ENCODE data around the gene AURKAIP1. TPM values are rescaled to one million over a fixed set of nuclear protein-coding genes. Genes with fewer than 3 reads are reported as not detected.
"Not testable (repeated sequence)": the region's sequence is repeated elsewhere in the genome, so short reads cannot be mapped to it uniquely, and the experiment has no call there.

Gene AURKAIP1
- total RNA-seq, 4 donors from 2014 or later: 55.8 to 106 (median 86.1) TPM

DNA sequence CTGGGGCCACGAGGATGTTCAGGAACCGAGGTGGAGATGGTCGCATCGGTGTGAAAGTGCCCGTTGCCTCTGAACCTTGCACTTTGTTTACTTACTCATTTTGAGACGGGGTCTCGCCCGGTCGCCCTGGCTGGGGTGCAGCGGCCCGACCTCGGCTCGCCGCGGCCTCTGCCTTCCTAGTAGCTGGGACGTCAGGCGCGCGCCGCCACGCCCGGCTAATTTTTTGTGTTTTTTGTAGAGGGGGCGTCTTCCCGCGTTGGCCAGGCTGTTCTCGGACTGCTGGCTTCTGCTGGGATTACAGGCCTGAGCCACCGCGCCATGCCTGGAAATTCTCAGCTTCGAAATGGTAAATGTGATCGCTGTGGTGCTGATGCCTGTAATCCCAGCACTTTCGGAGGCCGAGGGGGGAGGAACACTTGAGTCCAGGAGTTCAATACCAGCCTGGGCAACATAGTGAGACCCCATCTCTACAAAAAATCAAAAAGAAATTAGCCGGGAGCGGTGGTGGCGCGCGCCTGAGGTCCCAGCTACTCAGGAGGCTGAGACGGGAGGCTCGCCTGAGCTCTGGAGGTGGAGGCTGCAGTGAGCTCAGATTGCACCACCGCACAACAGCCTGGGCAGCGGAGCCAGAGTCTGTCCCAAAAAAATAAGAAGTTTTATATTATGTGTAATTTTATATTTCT is 32.8 kb upstream of the AURKAIP1 start:
- WGBS: 15% methylated on average over 22 of the region's 41 CpGs
- H3K27me3 ChIP-seq: no peaks in the 10 kb centered on the region
- H3K4me3 ChIP-seq: peak overlapping the region; percentile 69
- DNase-seq (ENCODE audit: low spot score in 2 of 2): no peak
- H3K27ac ChIP-seq: peak overlapping the region; percentile 89
- no peak for TF ChIP-seq EP300 (IDR thresholded peaks at IDR 0.05)
- TF ChIP-seq POLR2A (IDR thresholded peaks at IDR 0.05): no peak
- TF ChIP-seq, protein P1, sequence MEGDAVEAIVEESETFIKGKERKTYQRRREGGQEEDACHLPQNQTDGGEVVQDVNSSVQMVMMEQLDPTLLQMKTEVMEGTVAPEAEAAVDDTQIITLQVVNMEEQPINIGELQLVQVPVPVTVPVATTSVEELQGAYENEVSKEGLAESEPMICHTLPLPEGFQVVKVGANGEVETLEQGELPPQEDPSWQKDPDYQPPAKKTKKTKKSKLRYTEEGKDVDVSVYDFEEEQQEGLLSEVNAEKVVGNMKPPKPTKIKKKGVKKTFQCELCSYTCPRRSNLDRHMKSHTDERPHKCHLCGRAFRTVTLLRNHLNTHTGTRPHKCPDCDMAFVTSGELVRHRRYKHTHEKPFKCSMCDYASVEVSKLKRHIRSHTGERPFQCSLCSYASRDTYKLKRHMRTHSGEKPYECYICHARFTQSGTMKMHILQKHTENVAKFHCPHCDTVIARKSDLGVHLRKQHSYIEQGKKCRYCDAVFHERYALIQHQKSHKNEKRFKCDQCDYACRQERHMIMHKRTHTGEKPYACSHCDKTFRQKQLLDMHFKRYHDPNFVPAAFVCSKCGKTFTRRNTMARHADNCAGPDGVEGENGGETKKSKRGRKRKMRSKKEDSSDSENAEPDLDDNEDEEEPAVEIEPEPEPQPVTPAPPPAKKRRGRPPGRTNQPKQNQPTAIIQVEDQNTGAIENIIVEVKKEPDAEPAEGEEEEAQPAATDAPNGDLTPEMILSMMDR (IDR thresholded peaks at IDR 0.05): peak in 1 of 2 donors; percentile 9
- no peaks in the 10 kb centered on the region for H3K9me3 ChIP-seq
- peaks cover 31% of the 10 kb centered on the region for H3K36me3 ChIP-seq
- H3K4me1 ChIP-seq: peaks cover 30% of the 10 kb centered on the region

DNA sequence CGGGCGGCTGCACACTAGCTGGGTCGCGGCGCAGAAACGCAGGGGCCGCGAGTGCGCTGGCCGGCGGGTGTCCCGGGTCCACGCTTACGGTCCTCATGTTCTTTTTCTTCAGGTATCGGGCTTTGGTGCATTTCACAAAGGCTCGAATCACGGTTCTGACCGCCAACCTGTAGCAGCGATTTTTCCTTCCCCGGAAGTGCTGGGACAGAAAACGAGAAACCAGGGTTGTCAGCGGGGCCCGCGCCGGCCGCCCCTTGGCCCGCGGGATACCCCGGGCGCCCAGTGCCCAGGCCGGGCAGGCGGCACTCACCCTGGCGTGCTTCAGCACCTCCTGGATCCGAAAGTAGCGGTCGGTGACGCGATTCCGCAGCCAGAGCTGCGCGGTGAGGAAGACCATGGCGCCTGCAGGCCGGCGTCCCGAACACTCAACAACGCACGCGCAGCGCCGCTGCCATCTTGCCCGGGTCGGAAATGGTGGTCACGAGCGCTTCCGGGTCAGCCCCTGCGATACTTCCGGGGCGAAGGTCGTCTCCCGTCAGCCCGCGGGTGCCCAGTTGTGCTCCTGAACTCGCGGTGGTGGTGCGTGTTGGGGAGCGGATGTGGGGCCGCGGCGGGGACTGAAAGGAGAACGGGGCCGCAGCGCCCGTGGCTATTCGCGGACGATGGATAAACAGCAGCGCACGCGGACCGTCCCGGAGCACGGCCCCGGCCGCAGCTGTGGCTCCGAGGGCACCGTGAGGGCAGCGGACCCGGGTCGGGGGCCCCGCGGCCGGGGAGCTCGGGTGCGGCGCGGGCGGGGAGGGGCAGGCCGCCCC is 32.0 kb upstream of the AURKAIP1 start, which contains the start of gene MRPL20:
TSS of gene MRPL20 (minus strand) at position 473 of the 815 bp plus-strand sequence. CDS start at position 397, 76 bp downstream.
- TF ChIP-seq POLR2A (IDR thresholded peaks at IDR 0.05) (peak; percentile 24 to 82), POLR2AphosphoS5 (IDR thresholded peaks at IDR 0.05) (peak; percentile 56 to 99 (median 92)), EP300 (IDR thresholded peaks at IDR 0.05) (no peak)
- TF ChIP-seq, protein P1 (IDR thresholded peaks at IDR 0.05): no peak
- Histone ChIP-seq H3K4me3 (peak within 1 kb of the TSS; percentile 69), H3K4me1 (peaks cover 30% of the 10 kb centered on the region), H3K36me3 (peaks cover 39% of the 10 kb centered on the region), H3K27me3 (no peaks in the 10 kb centered on the region), H3K27ac (peak within 1 kb of the TSS; percentile 89), H3K9me3 (no peaks in the 10 kb centered on the region)
- WGBS: under 1% methylated on average over 30 of the region's 98 CpGs
- DNase-seq (ENCODE audit: low spot score in 2 of 2): peak; percentile 97 to 98

DNA sequence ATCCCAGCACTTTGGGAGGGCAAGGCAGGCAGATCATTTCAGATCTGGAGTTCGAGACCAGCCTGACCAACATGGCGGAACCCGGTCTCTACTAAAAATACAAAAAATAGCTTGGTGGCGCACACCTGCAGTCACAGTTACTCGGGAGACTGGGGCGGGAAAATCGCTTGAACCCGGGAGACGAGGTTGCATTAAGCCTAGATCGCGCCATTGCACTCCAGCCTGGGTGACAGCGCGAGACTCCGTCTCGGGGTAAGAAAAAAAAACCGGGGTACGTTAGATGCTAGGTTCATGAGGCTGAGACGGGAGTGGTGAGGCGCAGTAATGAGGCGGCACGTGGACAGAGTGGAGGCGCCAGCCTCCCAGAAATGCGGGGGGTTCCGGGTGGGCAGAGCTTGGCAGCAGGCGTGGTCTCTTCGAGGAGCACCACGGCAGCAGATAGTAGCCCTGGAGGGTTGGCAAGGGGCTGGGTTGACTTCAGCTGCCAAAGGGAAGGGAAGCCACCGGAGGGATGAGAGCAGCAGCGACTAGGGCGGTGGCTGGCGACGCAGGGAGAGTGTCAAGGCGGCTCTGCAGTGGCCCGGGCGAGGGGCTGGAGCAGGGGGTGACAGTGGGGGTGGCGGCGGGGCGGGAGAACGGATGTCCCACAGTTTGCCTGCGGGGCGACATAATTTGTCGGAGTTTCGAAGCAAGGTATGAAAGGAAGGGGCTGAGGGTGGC is 31.3 kb upstream of the AURKAIP1 start:
- Histone ChIP-seq H3K9me3 (no peaks in the 10 kb centered on the region), H3K27ac (peak overlapping the region; percentile 89), H3K27me3 (no peaks in the 10 kb centered on the region), H3K36me3 (peaks cover 47% of the 10 kb centered on the region), H3K4me3 (peak overlapping the region; percentile 69), H3K4me1 (peaks cover 37% of the 10 kb centered on the region)
- TF ChIP-seq, protein P1 (IDR thresholded peaks at IDR 0.05): no peak
- no peak for TF ChIP-seq POLR2AphosphoS5 (IDR thresholded peaks at IDR 0.05)
- TF ChIP-seq EP300 (IDR thresholded peaks at IDR 0.05): no peak
- no peak for TF ChIP-seq POLR2A (IDR thresholded peaks at IDR 0.05)
- 49% methylated on average over 33 of the region's 43 CpGs for WGBS
- no peak for DNase-seq (ENCODE audit: low spot score in 2 of 2)

DNA sequence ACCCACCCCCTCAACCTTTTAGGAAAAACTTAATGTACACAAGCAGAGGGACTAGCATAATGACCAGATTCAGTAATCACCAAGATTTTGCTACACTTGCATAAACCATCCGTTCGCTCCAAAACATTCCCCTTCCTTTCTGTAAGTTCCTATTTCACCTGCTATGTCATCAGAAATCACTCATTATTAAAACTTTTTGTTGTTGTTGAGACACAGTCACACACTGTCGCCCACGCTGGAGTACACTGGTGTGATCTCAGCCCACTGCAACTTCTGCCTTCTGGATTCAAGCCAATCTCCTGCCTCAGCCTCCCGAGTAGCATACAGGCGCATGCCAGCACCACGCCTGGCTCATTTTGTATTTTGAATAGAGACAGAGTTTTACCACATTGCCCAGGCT is 28.6 kb upstream of the AURKAIP1 start:
- H3K27me3 ChIP-seq: no peaks in the 10 kb centered on the region
- H3K27ac ChIP-seq: no peak overlapping the region
- H3K4me1 ChIP-seq: peaks cover 44% of the 10 kb centered on the region
- H3K4me3 ChIP-seq: no peak overlapping the region
- WGBS: 80% methylated on average over 7 of the region's 7 CpGs
- H3K9me3 ChIP-seq: no peaks in the 10 kb centered on the region
- TF ChIP-seq EP300 (IDR thresholded peaks at IDR 0.05) (no peak), POLR2AphosphoS5 (IDR thresholded peaks at IDR 0.05) (no peak), POLR2A (IDR thresholded peaks at IDR 0.05) (no peak)
- TF ChIP-seq, protein P1 (IDR thresholded peaks at IDR 0.05): no peak
- DNase-seq (ENCODE audit: low spot score in 2 of 2): no peak
- peaks cover 49% of the 10 kb centered on the region for H3K36me3 ChIP-seq

GRCh38 chr1:1402901-1403392 is 27.9 kb upstream of the AURKAIP1 start:
- WGBS: 84% methylated on average over 9 of the region's 9 CpGs
- H3K27me3 ChIP-seq, H3K27ac ChIP-seq: not testable (repeated sequence)

More at GRCh38 chr1:1402901-1403392, 27.9 kb upstream of the AURKAIP1 start:
- Histone ChIP-seq H3K36me3 (peaks cover 49% of the 10 kb centered on the region), H3K4me1 (peaks cover 44% of the 10 kb centered on the region)
- not testable (repeated sequence) for H3K9me3 ChIP-seq; H3K4me3 ChIP-seq; DNase-seq (ENCODE audit: low spot score in 2 of 2)

All from suprapubic skin (tissue), 4 donors.